GM23338 (cell line): ENCODE results near the gene SPI1.

ENCODE experiments used
- CREB1 ChIP-seq: fragments of 250-450 bp; sonication (Bioruptor Pico); IDR thresholded peaks from 2 replicates; pipeline ENCODE4 v1.5.0; 2020; ENCODE audit warnings: low read depth, mild to moderate bottlenecking, moderate library complexity
- CTCF ChIP-seq, 2 experiments: fragments of 200-600 bp in 1 of 2; sonication (generic) in 1 of 2; conservative IDR thresholded peaks; 2 replicates each; pipeline versions ENCODE4 v1.5.1 to v1.6.1; 2016 to 2017; ENCODE audit warnings: antibody characterized with exemption in 2 of 2, low read depth in 2 of 2, mild to moderate bottlenecking in 2 of 2, moderate library complexity in 1 of 2
- POLR2AphosphoS5 ChIP-seq: IDR thresholded peaks from 2 replicates; pipeline ENCODE4 v1.6.1; 2016; ENCODE audit warnings: antibody characterized with exemption, low read depth

GRCh38 chr11:47413908-47414684, 35.7 kb upstream of the SPI1 start:
- no peak for TF ChIP-seq POLR2AphosphoS5
- no peak for TF ChIP-seq CREB1 (CRISPR knock-in tag)
- TF ChIP-seq CTCF (conservative IDR thresholded peaks at IDR 0.05; ENCODE audit: low read depth in 2 of 2) = no peak
